Activated CD8-positive, alpha-beta T cell treated with anti-CD3 and anti-CD28 coated beads, Interleukin-2, amount 10 ng/mL, durations not matched to agents 7 days and 5 days (primary cell): ENCODE data around the gene ANKRD34A. TPM values are rescaled to one million over a fixed set of nuclear protein-coding genes. Genes with fewer than 3 reads are reported as not detected.
"Not testable (repeated sequence)": the region's sequence is repeated elsewhere in the genome, so short reads cannot be mapped to it uniquely, and the experiment has no call there.

Experiments used
- ATAC-seq: fragments of 150-1000 bp; cut with Tn5 transposase; one replicate; pipeline ENCODE4 v1.10.0; 2021; ENCODE audit warnings: moderate library complexity
- CTCF ChIA-PET: fragments of 350-600 bp; sonication (Branson Sonifier 250); formaldehyde crosslinking; loops from one replicate; lab custom pipeline; 2021; ENCODE audit warnings: antibody characterized with exemption; lab: Charles Lee
- POLR2A ChIA-PET: fragments of 350-600 bp; sonication (Branson Sonifier 250); formaldehyde crosslinking; loops from one replicate; lab custom pipeline; 2021; ENCODE audit warnings: antibody characterized with exemption; lab: Charles Lee
- DNase-seq: peaks from one replicate; pipeline ENCODE4 v3.0.0-alpha.2; 2020
- H3K27ac Mint-ChIP-seq: one replicate; pipeline ENCODE4 v1.8.0; 2021; ENCODE audit warnings: mild to moderate bottlenecking, mixed read lengths
- H3K27me3 Mint-ChIP-seq: one replicate; pipeline ENCODE4 v1.8.0; 2021; ENCODE audit warnings: low read depth, mixed read lengths
- H3K36me3 Mint-ChIP-seq: one replicate; pipeline ENCODE4 v1.8.0; 2021; ENCODE audit warnings: low read depth, mixed read lengths
- H3K4me1 Mint-ChIP-seq: one replicate; pipeline ENCODE4 v1.8.0; 2021; ENCODE audit warnings: low read depth, mixed read lengths
- H3K4me3 Mint-ChIP-seq: one replicate; pipeline ENCODE4 v1.8.0; 2021; ENCODE audit warnings: mild to moderate bottlenecking, mixed read lengths
- H3K9me3 Mint-ChIP-seq: one replicate; pipeline ENCODE4 v1.8.0; 2022; ENCODE audit warnings: mixed read lengths; ENCODE audit not compliant: insufficient read depth
- total RNA-seq, 2 experiments: library from RNA; stranded (reverse); gene quantifications; one replicate each; pipeline ENCODE4 v1.2.3, GENCODE V29; 2021

Gene ANKRD34A
- total RNA-seq, 2 experiments from 2014 or later, result 1.8 to 2.4 TPM

DNA sequence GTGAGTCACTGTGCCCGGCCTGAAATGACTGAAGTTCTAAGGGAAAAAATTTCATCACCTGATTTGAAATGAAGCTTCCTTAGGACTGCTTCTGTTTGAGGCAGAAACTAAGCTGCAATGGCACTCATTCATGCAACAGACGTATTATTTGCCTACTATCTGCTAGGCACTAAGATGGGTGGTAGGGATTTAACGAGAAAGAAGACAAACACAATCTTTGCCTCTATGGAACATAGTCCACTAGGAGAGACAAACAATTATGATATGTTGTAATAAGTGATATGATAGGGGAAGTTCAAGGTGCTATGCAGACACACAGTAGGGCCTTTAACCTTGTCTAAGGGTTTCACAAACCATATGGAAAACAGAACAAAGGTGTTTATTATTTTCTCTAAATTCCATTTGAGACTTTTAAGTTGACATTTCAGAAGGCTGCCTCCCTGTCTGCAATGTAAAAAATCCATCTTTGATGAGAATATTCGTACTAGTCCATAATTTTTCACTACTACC, 17.8 kb downstream of the ANKRD34A start:
- Mint-ChIP-seq H3K4me3 (no peak overlapping the region), H3K9me3 (no peaks in the 10 kb centered on the region), H3K4me1 (peaks cover 14% of the 10 kb centered on the region), H3K36me3 (peaks cover 40% of the 10 kb centered on the region), H3K27ac (no peak overlapping the region), H3K27me3 (no peaks in the 10 kb centered on the region)
- ATAC-seq (no peak), DNase-seq (no peak)
- CTCF ChIA-PET, result no interaction called here
- POLR2A ChIA-PET, result no interaction called here

DNA sequence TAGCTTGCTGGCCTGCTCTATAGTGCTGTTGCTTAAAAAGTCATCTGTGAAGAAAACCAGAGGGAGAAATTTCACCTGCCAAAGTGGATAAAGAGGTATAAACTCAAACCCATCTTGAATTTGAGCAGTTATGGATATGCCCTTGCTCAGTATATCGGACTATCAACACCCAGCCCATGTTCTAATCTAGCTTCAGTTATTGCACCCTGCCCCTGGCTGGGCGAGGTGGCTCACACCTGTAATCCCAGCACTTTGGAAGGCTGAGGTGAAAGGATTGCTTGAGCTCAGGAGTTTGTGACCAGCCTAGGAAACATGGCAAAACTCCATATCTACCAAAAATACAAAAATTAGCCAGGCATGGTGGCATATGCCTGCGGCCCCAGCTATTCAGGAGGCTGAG, 19.8 kb downstream of the ANKRD34A start:
- H3K4me1 Mint-ChIP-seq, result no peaks in the 10 kb centered on the region
- ATAC-seq, result no peak
- H3K36me3 Mint-ChIP-seq, result peaks cover 44% of the 10 kb centered on the region
- DNase-seq, result no peak
- H3K27me3 Mint-ChIP-seq, result no peaks in the 10 kb centered on the region
- POLR2A ChIA-PET, result interaction anchor here (0.9 kb wide), 1 partner anchor 17 kb away, joined by 4 read pairs; the partner anchor contains the start of gene RBM8A
- H3K9me3 Mint-ChIP-seq, result no peaks in the 10 kb centered on the region
- no peak overlapping the region for H3K27ac Mint-ChIP-seq
- H3K4me3 Mint-ChIP-seq, result no peak overlapping the region
- CTCF ChIA-PET, result interaction anchor here (1.4 to 1.7 kb wide), 2 partner anchors 9 to 13 kb away, joined by 3 to 7 read pairs; partner anchors contain the start of gene LIX1L

DNA sequence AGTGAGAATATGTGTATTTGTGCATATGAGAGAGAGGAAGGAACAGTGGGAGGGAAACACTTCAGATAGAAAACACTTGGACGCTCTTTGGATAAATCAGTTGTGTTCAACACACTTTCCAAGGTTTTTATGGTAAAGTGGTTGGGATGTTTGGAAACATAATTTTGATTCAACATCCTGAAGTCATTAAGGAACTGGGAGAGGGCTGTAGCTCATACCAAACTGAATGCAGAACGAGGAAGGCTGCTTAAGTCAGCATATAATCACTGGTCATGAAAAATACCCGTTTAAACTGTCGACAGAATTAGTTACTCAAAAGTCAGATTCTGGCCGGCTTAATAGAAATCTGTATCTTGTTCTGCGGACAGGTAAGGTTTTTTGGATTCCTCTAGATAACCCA, 21.5 kb downstream of the ANKRD34A start:
- H3K4me1 Mint-ChIP-seq, result no peaks in the 10 kb centered on the region
- ChIA-PET POLR2A (interaction anchor here (1.3 kb wide), 1 partner anchor 14 kb away, joined by 3 read pairs; no protein-coding TSS in a partner anchor), CTCF (interaction anchor here (1.4 to 1.7 kb wide), 2 partner anchors 15 to 22 kb away, joined by 4 to 7 read pairs; partner anchors contain the start of genes ANKRD34A, LIX1L and POLR3GL)
- no peak overlapping the region for H3K4me3 Mint-ChIP-seq
- H3K27ac Mint-ChIP-seq, result no peak overlapping the region
- no peaks in the 10 kb centered on the region for H3K27me3 Mint-ChIP-seq
- H3K9me3 Mint-ChIP-seq, result no peaks in the 10 kb centered on the region
- no peak for DNase-seq
- H3K36me3 Mint-ChIP-seq, result peaks cover 44% of the 10 kb centered on the region
- no peak for ATAC-seq

DNA sequence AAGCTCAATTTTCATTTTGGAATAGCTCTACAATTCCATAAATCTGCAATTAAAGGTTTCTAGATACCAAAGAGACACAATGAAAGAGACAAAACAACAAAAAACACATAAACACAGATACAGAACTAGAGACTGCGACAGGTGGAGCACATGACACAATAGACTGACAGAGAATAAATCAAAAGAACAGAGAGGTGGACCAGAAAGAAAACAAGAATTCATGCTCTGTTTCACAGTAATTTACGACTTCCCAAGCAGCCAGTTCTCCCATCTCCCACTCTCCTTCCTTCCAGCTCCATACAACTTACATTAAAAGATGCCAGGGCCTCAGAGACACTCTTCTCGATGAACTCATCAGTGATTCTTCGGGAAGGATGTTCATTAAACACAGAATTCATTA, 22.0 kb downstream of the ANKRD34A start:
- Mint-ChIP-seq H3K4me3 (no peak overlapping the region), H3K36me3 (peaks cover 46% of the 10 kb centered on the region), H3K9me3 (no peaks in the 10 kb centered on the region), H3K4me1 (no peaks in the 10 kb centered on the region), H3K27me3 (no peaks in the 10 kb centered on the region), H3K27ac (peak overlapping the region; percentile 3)
- POLR2A ChIA-PET, result interaction anchor here (1.3 kb wide), 1 partner anchor 14 kb away, joined by 3 read pairs; no protein-coding TSS in a partner anchor
- CTCF ChIA-PET, result interaction anchor here (1.4 kb wide), 1 partner anchor 22 kb away, joined by 4 read pairs; the partner anchor contains the start of genes ANKRD34A and POLR3GL
- ATAC-seq (no peak), DNase-seq (no peak)

DNA sequence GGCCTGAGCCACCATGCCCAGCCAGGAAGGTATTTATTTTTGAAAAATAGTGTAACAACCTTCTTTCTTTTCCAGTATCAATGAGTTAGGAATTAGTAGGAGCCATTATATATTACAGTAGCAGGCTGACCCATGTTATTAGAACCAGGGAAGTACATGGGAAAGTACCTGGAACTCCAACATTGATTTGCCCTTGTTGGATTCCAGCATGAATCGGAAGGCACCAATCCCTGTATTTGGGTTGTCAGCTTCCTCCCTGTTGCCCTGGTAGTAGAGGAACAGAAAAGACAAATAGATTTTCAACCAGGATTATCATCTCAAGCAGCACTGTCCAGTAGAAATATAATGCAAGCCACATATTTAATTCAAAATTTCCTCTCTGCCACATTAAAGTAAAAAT, 26.9 kb downstream of the ANKRD34A start:
- no peaks in the 10 kb centered on the region for H3K27me3 Mint-ChIP-seq
- H3K9me3 Mint-ChIP-seq, result no peaks in the 10 kb centered on the region
- DNase-seq (no peak), ATAC-seq (no peak)
- peaks cover 16% of the 10 kb centered on the region for H3K4me1 Mint-ChIP-seq
- H3K4me3 Mint-ChIP-seq, result no peak overlapping the region
- H3K27ac Mint-ChIP-seq, result no peak overlapping the region
- peaks cover 46% of the 10 kb centered on the region for H3K36me3 Mint-ChIP-seq
- CTCF ChIA-PET, result interaction anchor here (1.0 kb wide), 1 partner anchor 91 kb away, joined by 3 read pairs; no protein-coding TSS in a partner anchor
- POLR2A ChIA-PET, result interaction anchor here (1.5 to 1.7 kb wide), 2 partner anchors 10 kb away, joined by 5 to 11 read pairs; partner anchors contain the start of gene RBM8A

DNA sequence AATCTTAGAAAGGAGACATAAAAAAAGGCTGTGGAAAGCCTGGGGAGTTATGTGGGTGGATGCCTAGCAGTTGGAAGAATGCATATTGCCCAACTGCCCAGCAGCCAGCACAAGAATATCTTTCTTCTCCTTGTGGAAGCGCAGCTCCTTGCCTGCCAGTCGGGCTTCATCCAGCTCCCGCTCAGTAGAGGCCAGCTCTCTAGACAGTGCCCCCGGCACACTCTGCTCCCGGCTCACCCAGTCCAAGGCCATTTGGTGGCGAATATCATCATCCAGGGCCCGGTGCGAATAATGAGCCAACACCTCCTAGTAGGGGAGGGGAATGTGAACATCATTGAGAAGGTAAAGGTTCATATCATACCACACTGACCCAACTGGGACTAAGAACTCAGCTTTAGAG, 28.1 kb downstream of the ANKRD34A start:
- POLR2A ChIA-PET, result interaction anchor here (0.5 to 1.7 kb wide), 3 partner anchors 9 to 187 kb away, joined by 3 to 11 read pairs (median 3); partner anchors contain the start of gene RBM8A
- peaks cover 42% of the 10 kb centered on the region for H3K36me3 Mint-ChIP-seq

DNA sequence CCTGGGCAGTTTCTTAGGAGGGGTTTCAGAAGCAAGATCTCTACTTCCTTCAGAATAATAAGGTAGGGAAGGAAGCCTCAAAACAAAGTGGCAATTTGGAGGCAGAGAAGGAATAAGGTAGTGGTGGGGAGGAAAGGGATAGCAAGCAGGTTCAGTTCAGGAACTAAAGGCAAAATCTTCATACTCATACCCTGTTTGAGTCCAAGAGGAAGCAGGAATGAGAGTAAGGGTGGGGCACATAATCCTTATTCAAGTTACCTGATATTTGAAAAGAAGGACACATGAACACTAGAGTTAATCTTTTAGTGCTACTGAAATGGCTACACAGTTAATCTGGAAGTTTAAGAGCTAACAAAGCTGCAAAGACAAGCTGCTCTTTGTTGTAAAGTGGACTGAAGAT, 28.7 kb downstream of the ANKRD34A start:
- no peak overlapping the region for H3K4me3 Mint-ChIP-seq
- peak overlapping the region; percentile 26 for H3K27ac Mint-ChIP-seq
- POLR2A ChIA-PET, result interaction anchor here (0.5 to 1.7 kb wide), 3 partner anchors 8 to 187 kb away, joined by 3 to 11 read pairs (median 3); partner anchors contain the start of gene RBM8A
- no peaks in the 10 kb centered on the region for H3K9me3 Mint-ChIP-seq
- ATAC-seq (no peak), DNase-seq (no peak)
- no peaks in the 10 kb centered on the region for H3K27me3 Mint-ChIP-seq
- H3K4me1 Mint-ChIP-seq, result peaks cover 24% of the 10 kb centered on the region
- CTCF ChIA-PET, result interaction anchor here (0.9 to 1.7 kb wide), 5 partner anchors 9 to 90 kb away, joined by 3 to 7 read pairs (median 3); partner anchors contain the start of gene NUDT17
- H3K36me3 Mint-ChIP-seq, result peaks cover 40% of the 10 kb centered on the region

More for the DNA sequence above, 28.1 kb downstream of the ANKRD34A start:
- DNase-seq (no peak), ATAC-seq (no peak)
- Mint-ChIP-seq H3K4me3 (no peak overlapping the region), H3K27ac (no peak overlapping the region), H3K4me1 (peaks cover 22% of the 10 kb centered on the region), H3K27me3 (no peaks in the 10 kb centered on the region), H3K9me3 (no peaks in the 10 kb centered on the region)
- CTCF ChIA-PET, result interaction anchor here (0.6 to 1.7 kb wide), 7 partner anchors 9 to 91 kb away, joined by 3 to 7 read pairs (median 3); partner anchors contain the start of genes NUDT17 and RBM8A

DNA sequence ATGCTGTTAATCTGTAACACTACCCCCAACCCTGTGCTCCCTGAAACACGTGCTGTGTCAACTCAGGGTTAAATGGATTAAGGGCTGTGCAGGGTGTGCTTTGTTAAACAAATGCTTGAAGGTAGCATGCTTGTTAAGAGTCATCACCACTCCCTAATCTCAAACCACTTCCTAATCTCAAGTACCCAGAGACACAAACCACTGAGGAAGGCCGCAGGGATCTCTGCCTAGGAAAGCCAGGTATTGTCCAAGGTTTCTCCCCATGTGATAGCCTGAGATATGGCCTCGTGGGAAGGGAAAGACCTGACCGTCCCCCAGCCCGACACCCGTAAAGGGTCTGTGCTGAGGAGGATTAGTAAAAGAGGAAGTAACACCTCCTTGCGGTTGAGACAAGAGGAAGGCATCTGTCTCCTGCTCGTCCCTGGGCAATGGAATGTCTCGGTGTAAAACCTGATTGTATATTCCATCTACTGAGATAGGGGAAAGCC, 31.8 kb downstream of the ANKRD34A start:
- peak overlapping the region; percentile 48 for H3K4me3 Mint-ChIP-seq
- not testable (repeated sequence) for H3K27me3 Mint-ChIP-seq
- POLR2A ChIA-PET, result interaction anchor here (1.2 to 1.5 kb wide), 2 partner anchors 13 to 31 kb away, joined by 5 to 6 read pairs; partner anchors contain the start of gene PEX11B

DNA sequence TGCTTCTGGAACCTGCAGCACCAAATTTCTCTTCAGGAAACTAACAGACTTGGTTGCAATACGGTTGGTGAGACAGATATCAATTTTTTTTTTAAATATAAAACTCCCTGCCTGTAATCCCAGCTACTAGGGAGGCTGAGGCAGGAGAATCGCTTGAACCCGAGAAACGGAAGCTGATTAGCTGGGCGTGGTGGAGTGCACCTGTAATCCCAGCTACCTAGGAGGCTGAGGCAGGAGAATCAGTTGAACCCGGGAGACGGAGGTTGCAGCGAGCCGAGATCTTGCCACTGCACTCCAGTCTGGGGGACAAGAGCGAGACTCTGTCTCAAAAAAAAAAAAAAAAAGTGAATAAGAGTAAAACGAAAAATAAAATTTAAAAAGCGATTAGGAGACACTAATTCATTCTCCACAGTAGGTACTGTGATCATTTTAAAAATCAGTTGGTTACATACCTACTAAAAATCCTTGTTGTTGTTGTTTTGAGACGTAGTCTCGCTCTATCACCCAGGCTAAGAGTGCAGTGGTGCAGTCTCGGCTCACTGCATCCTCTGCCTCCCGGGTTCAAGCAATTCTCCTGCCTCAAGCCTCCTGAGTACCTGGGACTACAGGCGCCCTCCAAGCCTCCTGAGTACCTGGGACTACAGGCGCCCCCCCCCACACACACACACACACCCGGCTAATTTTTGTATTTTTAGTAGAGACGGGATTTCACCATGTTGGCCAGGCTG, 36.3 kb downstream of the ANKRD34A start:
- peaks cover 13% of the 10 kb centered on the region for H3K36me3 Mint-ChIP-seq
- ChIA-PET CTCF (interaction anchor here (0.6 to 3.3 kb wide), 27 partner anchors 8 to 107 kb away, joined by 3 to 46 read pairs (median 4); partner anchors contain the start of genes ANKRD34A, LIX1L, NUDT17 and PEX11B), POLR2A (interaction anchor here (0.5 to 3.8 kb wide), 30 partner anchors 8 to 124 kb away, joined by 3 to 42 read pairs (median 8); partner anchors contain the start of genes ANKRD34A, LIX1L, NUDT17 and PEX11B)
- peak overlapping the region; percentile 79 for H3K27ac Mint-ChIP-seq
- no peak for DNase-seq
- H3K27me3 Mint-ChIP-seq, result no peaks in the 10 kb centered on the region
- H3K4me1 Mint-ChIP-seq, result peaks cover 33% of the 10 kb centered on the region
- ATAC-seq, result no peak
- H3K9me3 Mint-ChIP-seq, result no peaks in the 10 kb centered on the region
- H3K4me3 Mint-ChIP-seq, result no peak overlapping the region

More for the DNA sequence above, 31.8 kb downstream of the ANKRD34A start:
- Mint-ChIP-seq H3K27ac (peak overlapping the region; percentile 75), H3K4me1 (peaks cover 32% of the 10 kb centered on the region), H3K36me3 (peaks cover 37% of the 10 kb centered on the region)
- ATAC-seq, H3K9me3 Mint-ChIP-seq: not testable (repeated sequence)
- DNase-seq, result peak; percentile 26
- CTCF ChIA-PET, result interaction anchor here (1.0 to 1.3 kb wide), 2 partner anchors 16 to 23 kb away, joined by 3 to 5 read pairs; partner anchors contain the start of gene ITGA10

DNA sequence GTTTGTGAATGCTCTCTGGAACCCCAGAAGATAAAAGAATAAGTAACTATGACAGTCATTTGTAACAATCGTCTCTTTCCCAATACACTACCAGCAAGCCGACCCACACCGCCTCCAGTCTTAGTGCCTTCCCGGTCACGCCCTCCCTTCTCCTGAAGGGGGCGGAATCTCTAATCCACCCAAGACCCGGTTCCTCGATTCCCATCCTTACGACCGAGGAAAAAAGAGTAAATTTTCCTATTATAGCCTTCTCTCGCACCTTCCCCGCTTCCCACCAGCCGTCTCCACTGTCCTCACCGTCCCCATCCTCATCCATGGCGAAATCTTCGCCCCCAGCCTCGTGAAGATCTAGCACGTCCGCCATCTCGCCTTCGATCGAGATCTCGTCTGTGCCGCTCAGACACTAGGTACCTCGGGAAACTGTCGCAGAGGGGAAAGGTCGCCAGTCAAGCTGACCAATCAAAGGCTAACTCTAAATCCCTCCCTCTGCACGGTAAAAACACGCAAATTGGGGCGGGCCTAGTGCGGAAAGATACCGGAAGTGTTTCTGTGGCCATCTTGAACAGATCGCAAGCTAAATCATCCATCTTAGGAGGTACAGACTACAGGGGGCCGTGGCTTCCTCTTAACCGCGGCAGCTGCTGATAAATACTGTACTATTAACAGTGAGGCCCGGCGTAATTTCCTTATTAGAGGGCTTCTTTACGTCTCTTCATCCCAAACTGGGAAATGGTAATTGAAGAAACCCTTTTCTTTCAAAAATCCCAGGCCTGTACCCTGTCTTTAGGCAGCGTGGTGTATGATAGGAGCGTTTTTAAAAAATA, 37.1 kb downstream of the ANKRD34A start, which contains the start of gene RBM8A:
TSS of gene RBM8A (minus strand) at position 422 of the 824 bp plus-strand sequence. CDS start at position 364, 58 bp downstream.
- Mint-ChIP-seq H3K27me3 (no peaks in the 10 kb centered on the region), H3K36me3 (peaks cover 15% of the 10 kb centered on the region), H3K4me1 (peaks cover 25% of the 10 kb centered on the region), H3K27ac (peak within 1 kb of the TSS; percentile 79), H3K9me3 (no peaks in the 10 kb centered on the region), H3K4me3 (no peak within 1 kb of the TSS)
- ATAC-seq (peak; percentile 98), DNase-seq (peak; percentile 98)
- CTCF ChIA-PET, result interaction anchor here (0.6 to 3.3 kb wide), 27 partner anchors 8 to 108 kb away, joined by 3 to 46 read pairs (median 4); partner anchors contain the start of genes ANKRD34A, LIX1L, NUDT17 and PEX11B
- POLR2A ChIA-PET, result interaction anchor here (0.5 to 3.8 kb wide), 34 partner anchors 9 to 1386 kb away, joined by 3 to 42 read pairs (median 6); partner anchors contain the start of genes ANKRD34A, LIX1L, NUDT17 and PEX11B
